Measurements from ENCODE around the gene ILKAP. TPM values are rescaled to one million over a fixed set of nuclear protein-coding genes. Genes with fewer than 3 reads are reported as not detected.

ILKAP gene
- total RNA-seq, 4 donors from 2014 or later = 27.3 to 36.0 (median 34.3) TPM

GRCh38 chr2:238233625-238234024 lies 30.1 kb upstream of the ILKAP start:
- TF ChIP-seq POLR2A (IDR thresholded peaks at IDR 0.05; ENCODE audit: low read depth) (no peak), EP300 (IDR thresholded peaks at IDR 0.05) (no peak), CTCF (IDR thresholded peaks at IDR 0.05) (no peak), POLR2AphosphoS5 (IDR thresholded peaks at IDR 0.05) (no peak)
- no peak for DNase-seq (ENCODE audit: extremely low spot score)
- Histone ChIP-seq H3K27ac (replicated peaks in 1 of 4) (no peak overlapping the region), H3K27me3 (peaks cover 0 to under 1% (median 0%) of the 10 kb centered on the region in 4 donors), H3K4me3 (no peak overlapping the region), H3K4me1 (peaks cover 0 to 36% (median 33%) of the 10 kb centered on the region in 4 donors), H3K9me3 (no peaks in the 10 kb centered on the region), H3K36me3 (no peaks in the 10 kb centered on the region)
- WGBS = 89% methylated on average over 12 of the region's 12 CpGs
- intact Hi-C loops (cut with DNase I) = no loop called here

- H3K36me3 ChIP-seq = peaks cover 0 to 3% (median 0%) of the 10 kb centered on the region in 4 donors
- 61% methylated on average over 21 of the region's 21 CpGs for WGBS
- peak overlapping the region in 1 of 4 donors; percentile 54 for H3K27ac ChIP-seq (replicated peaks in 1 of 4)
- peaks cover 0 to 43% (median 35%) of the 10 kb centered on the region in 4 donors for H3K4me1 ChIP-seq
- intact Hi-C loops (cut with DNase I) = no loop called here
- no peaks in the 10 kb centered on the region for H3K9me3 ChIP-seq
- DNase-seq (ENCODE audit: extremely low spot score) = no peak
- H3K4me3 ChIP-seq = peak overlapping the region; percentile 56 to 58 (median 56)
- no peak for TF ChIP-seq CTCF (IDR thresholded peaks at IDR 0.05)
- no peak for TF ChIP-seq POLR2AphosphoS5 (IDR thresholded peaks at IDR 0.05)
- TF ChIP-seq POLR2A (IDR thresholded peaks at IDR 0.05; ENCODE audit: low read depth) = no peak
- TF ChIP-seq EP300 (IDR thresholded peaks at IDR 0.05) = no peak
- no peaks in the 10 kb centered on the region for H3K27me3 ChIP-seq
Observed at GRCh38 chr2:238231809-238232208, 28.3 kb upstream of the ILKAP start.

GRCh38 chr2:238231251-238231793 lies 27.8 kb upstream of the ILKAP start:
- WGBS = 8% methylated on average over 45 of the region's 46 CpGs
- peaks cover 0 to 47% (median 40%) of the 10 kb centered on the region in 4 donors for H3K4me1 ChIP-seq
- TF ChIP-seq EP300 (IDR thresholded peaks at IDR 0.05) (no peak), CTCF (IDR thresholded peaks at IDR 0.05) (peak in 2 of 3 experiments; percentile 25 to 28), POLR2A (IDR thresholded peaks at IDR 0.05; ENCODE audit: low read depth) (no peak), POLR2AphosphoS5 (IDR thresholded peaks at IDR 0.05) (peak; percentile 70 to 81)

GRCh38 chr2:238230699-238231098 lies 27.2 kb upstream of the ILKAP start:
- Histone ChIP-seq H3K27me3 (no peaks in the 10 kb centered on the region), H3K27ac (replicated peaks in 1 of 4) (peak overlapping the region; percentile 22 to 65 (median 48)), H3K36me3 (peaks cover 0 to 3% (median 0%) of the 10 kb centered on the region in 4 donors), H3K9me3 (no peaks in the 10 kb centered on the region), H3K4me1 (peaks cover 0 to 53% (median 46%) of the 10 kb centered on the region in 4 donors), H3K4me3 (peak overlapping the region; percentile 56 to 58 (median 56))
- no peak for DNase-seq (ENCODE audit: extremely low spot score)
- WGBS = 72% methylated on average over 5 of the region's 5 CpGs
- TF ChIP-seq POLR2AphosphoS5 (IDR thresholded peaks at IDR 0.05) (no peak), POLR2A (IDR thresholded peaks at IDR 0.05; ENCODE audit: low read depth) (no peak), CTCF (IDR thresholded peaks at IDR 0.05) (no peak), EP300 (IDR thresholded peaks at IDR 0.05) (no peak)
- intact Hi-C loops (cut with DNase I) = no loop called here

More at GRCh38 chr2:238231251-238231793, 27.8 kb upstream of the ILKAP start:
- Histone ChIP-seq H3K4me3 (peak overlapping the region; percentile 56 to 58 (median 56)), H3K9me3 (no peaks in the 10 kb centered on the region), H3K27ac (replicated peaks in 1 of 4) (peak overlapping the region; percentile 22 to 65 (median 48)), H3K27me3 (no peaks in the 10 kb centered on the region), H3K36me3 (peaks cover 0 to 3% (median 0%) of the 10 kb centered on the region in 4 donors)
- intact Hi-C loops (cut with DNase I) = no loop called here
- DNase-seq (ENCODE audit: extremely low spot score) = peak; percentile 94

Measured in esophagus muscularis mucosa (tissue), 4 donors.